K562 (cell line): ENCODE results near the gene TTBK2.

Experiments used
- CEBPB ChIP-seq: fragments of 450-650 bp; IDR thresholded peaks from 2 replicates; pipeline ENCODE4 v1.6.1; 2016; ENCODE audit warnings: missing genetic modification characterization, missing compliant biosample characterization
- ELF4 ChIP-seq: fragments of 450-650 bp; formaldehyde crosslinking; IDR thresholded peaks from 2 replicates; pipeline ENCODE4 v1.4.0; 2022; ENCODE audit warnings: missing genetic modification characterization
- EZH2 ChIP-seq: IDR thresholded peaks from 2 replicates; pipeline ENCODE4 v1.6.1; 2012; ENCODE audit warnings: low read depth, mild to moderate bottlenecking, inconsistent platforms, low read length, borderline replicate concordance
- HDAC6 ChIP-seq: IDR thresholded peaks from 2 replicates; pipeline ENCODE4 v1.6.1; 2012; ENCODE audit warnings: low read depth, mild to moderate bottlenecking, control low read depth, inconsistent platforms, low read length, moderate library complexity
- HNRNPLL ChIP-seq: fragments of 200-400 bp; formaldehyde crosslinking; IDR thresholded peaks from 2 replicates; pipeline ENCODE4 v1.6.1; 2017; ENCODE audit warnings: low read length, low read depth, mild to moderate bottlenecking; ENCODE audit not compliant: poor library complexity, severe bottlenecking
- MYC ChIP-seq, 2 experiments: fragments of 250-450 bp in 1 of 2; sonication (Bioruptor Pico) in 1 of 2; IDR thresholded peaks; 2 replicates each; pipeline versions ENCODE4 v1.5.1 to v1.6.1; 2012 to 2021; ENCODE audit warnings: low read depth in 2 of 2, borderline replicate concordance in 1 of 2, improper control_type of control experiment in 1 of 2, low read length in 1 of 2, mild to moderate bottlenecking in 1 of 2, moderate library complexity in 1 of 2
- POLR2A ChIP-seq: fragments of 450-650 bp; conservative IDR thresholded peaks from 2 replicates; pipeline ENCODE4 v1.6.1; 2016
- POLR2AphosphoS5 ChIP-seq: IDR thresholded peaks from 2 replicates; pipeline ENCODE4 v1.6.1; 2011; ENCODE audit warnings: mild to moderate bottlenecking, low read depth, low read length, moderate library complexity; ENCODE audit not compliant: control insufficient read depth, insufficient read depth
- SPI1 ChIP-seq: IDR thresholded peaks from 2 replicates; pipeline ENCODE4 v1.6.1; 2011; ENCODE audit warnings: low read depth, low read length, control low read depth, borderline replicate concordance
- SRF ChIP-seq, 2 experiments: fragments of 250-450, 450-650 bp in 1 of 2; sonication (Bioruptor Pico) in 1 of 2; sonication (generic) in 1 of 2; formaldehyde crosslinking; IDR thresholded peaks; 2 replicates each; pipeline versions ENCODE4 v1.5.0 to v1.5.1; 2020 to 2022; ENCODE audit warnings: mild to moderate bottlenecking in 1 of 2, missing genetic modification reagents in 1 of 2
- TAF1 ChIP-seq: IDR thresholded peaks from 2 replicates; pipeline ENCODE4 v1.6.1; 2011; ENCODE audit warnings: mild to moderate bottlenecking, low read length, moderate library complexity; ENCODE audit not compliant: insufficient read depth, control insufficient read depth, severe bottlenecking; ENCODE audit errors: extremely low read depth
- ZZZ3 ChIP-seq: fragments of 450-650 bp; IDR thresholded peaks from 2 replicates; pipeline ENCODE4 v1.6.1; 2016; ENCODE audit warnings: antibody characterized with exemption, mild to moderate bottlenecking, moderate library complexity
- TF ChIP-seq, protein P1 (sequence below), 2 experiments: fragments of 450-650 bp; IDR thresholded peaks; 2 replicates each; pipeline ENCODE4 v1.6.1; 2016; ENCODE audit warnings: mild to moderate bottlenecking in 2 of 2, borderline replicate concordance in 1 of 2, low read depth in 1 of 2, moderate library complexity in 1 of 2
- TF ChIP-seq, protein P2 (sequence below), 3 experiments: IDR thresholded peaks in 2 of 3; conservative IDR thresholded peaks in 1 of 3; 2 replicates each; pipeline ENCODE4 v1.5.1; 2011 to 2012; ENCODE audit warnings: low read length in 3 of 3, mild to moderate bottlenecking in 3 of 3, control low read depth in 2 of 3, improper control_type of control experiment in 1 of 3, inconsistent platforms in 1 of 3, low read depth in 1 of 3, mixed read lengths in 1 of 3, moderate library complexity in 1 of 3; ENCODE audit not compliant: insufficient read depth in 2 of 3

DNA sequence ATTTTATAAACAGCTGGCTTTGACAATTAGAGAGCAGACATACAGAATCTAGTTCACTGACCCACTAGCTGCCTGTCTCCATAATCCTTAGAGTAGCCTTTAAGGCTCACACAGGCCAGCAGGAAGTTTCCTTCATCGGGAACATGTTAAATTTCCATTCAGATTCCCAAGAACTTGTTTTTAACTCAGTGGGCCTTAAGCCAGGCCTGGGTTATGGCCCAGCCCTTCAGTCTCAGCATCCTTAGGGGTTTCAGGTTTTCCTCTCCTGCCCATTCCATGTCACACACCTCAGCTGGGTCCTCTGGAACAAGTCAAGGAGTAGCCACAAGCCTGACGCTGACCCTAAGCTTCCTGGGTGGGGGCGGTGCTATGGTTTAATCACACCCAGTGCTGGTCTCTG lies 198.7 kb downstream of the TTBK2 start:
- TF ChIP-seq, protein P1, sequence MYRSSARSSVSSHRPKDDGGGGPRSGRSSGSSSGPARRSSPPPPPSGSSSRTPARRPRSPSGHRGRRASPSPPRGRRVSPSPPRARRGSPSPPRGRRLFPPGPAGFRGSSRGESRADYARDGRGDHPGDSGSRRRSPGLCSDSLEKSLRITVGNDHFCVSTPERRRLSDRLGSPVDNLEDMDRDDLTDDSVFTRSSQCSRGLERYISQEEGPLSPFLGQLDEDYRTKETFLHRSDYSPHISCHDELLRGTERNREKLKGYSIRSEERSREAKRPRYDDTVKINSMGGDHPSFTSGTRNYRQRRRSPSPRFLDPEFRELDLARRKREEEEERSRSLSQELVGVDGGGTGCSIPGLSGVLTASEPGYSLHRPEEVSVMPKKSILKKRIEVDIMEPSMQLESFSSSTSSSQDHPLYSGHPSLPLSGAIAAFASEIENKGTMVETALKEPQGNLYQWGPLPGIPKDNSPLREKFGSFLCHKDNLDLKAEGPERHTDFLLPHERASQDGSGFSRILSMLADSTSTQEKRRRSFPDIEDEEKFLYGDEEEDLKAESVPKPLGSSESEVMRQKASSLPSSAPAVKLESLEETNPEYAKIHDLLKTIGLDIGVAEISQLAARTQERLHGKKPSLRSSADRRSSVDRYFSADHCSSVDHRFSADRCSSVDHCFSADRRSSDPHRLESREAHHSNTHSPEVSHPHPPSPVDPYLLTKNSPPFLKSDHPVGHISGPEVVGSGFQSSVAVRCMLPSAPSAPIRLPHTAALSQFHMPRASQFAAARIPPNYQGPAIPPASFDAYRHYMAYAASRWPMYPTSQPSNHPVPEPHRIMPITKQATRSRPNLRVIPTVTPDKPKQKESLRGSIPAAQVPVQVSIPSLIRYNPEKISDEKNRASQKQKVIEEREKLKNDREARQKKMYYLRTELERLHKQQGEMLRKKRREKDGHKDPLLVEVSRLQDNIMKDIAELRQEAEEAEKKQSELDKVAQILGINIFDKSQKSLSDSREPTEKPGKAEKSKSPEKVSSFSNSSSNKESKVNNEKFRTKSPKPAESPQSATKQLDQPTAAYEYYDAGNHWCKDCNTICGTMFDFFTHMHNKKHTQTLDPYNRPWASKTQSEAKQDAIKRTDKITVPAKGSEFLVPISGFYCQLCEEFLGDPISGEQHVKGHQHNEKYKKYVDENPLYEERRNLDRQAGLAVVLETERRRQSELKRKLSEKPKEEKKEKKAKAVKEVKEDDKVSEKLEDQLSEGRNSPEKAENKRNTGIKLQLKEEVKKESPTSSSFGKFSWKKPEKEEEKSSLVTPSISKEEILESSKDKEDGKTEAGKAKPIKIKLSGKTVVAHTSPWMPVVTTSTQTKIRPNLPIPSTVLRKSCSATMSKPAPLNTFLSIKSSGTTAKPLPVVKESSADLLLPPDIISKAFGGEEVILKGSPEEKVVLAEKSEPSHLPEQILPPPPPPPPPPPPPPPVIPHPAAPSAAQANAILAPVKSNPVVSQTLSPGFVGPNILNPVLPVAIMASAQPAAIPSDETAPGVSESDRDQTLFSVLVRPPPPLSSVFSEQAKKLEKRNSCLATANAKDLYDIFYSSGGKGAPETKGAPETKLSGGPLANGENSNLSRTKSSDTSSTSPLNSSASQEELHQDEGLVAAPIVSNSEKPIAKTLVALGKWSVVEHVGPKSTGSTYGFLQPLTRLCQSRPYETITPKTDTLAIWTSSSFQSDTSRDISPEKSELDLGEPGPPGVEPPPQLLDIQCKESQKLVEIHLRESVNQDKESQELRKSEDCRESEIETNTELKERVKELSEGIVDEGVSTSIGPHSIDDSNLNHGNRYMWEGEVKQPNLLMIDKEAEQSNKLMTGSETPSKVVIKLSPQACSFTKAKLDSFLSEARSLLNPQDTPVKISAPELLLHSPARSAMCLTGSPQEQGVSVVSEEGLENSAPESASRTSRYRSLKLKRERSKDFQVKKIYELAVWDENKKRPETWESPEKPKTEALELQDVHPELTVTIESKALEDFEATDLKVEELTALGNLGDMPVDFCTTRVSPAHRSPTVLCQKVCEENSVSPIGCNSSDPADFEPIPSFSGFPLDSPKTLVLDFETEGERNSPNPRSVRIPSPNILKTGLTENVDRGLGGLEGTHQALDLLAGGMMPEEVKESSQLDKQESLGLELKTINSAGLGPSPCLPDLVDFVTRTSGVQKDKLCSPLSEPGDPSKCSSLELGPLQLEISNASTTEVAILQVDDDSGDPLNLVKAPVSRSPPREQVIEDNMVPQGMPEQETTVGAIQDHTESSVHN (IDR thresholded peaks at IDR 0.05; ENCODE audit: borderline replicate concordance in 1 of 2, low read depth in 1 of 2) = no peak
- TF ChIP-seq ELF4 (CRISPR knock-in tag) (no peak), POLR2A (no peak), EZH2 (no peak), MYC (IDR thresholded peaks at IDR 0.05; ENCODE audit: low read depth, low read length) (no peak), MYC (CRISPR knock-in tag; IDR thresholded peaks at IDR 0.05; ENCODE audit: borderline replicate concordance, low read depth) (no peak), POLR2AphosphoS5 (no peak), CEBPB (no peak), TAF1 (no peak), HDAC6 (no peak), HNRNPLL (no peak), SRF (CRISPR knock-in tag; IDR thresholded peaks at IDR 0.05) (no peak), ZZZ3 (no peak), SPI1 (no peak)
- TF ChIP-seq, protein P2, sequence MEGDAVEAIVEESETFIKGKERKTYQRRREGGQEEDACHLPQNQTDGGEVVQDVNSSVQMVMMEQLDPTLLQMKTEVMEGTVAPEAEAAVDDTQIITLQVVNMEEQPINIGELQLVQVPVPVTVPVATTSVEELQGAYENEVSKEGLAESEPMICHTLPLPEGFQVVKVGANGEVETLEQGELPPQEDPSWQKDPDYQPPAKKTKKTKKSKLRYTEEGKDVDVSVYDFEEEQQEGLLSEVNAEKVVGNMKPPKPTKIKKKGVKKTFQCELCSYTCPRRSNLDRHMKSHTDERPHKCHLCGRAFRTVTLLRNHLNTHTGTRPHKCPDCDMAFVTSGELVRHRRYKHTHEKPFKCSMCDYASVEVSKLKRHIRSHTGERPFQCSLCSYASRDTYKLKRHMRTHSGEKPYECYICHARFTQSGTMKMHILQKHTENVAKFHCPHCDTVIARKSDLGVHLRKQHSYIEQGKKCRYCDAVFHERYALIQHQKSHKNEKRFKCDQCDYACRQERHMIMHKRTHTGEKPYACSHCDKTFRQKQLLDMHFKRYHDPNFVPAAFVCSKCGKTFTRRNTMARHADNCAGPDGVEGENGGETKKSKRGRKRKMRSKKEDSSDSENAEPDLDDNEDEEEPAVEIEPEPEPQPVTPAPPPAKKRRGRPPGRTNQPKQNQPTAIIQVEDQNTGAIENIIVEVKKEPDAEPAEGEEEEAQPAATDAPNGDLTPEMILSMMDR (IDR thresholded peaks at IDR 0.05 in 2 of 3, conservative IDR thresholded peaks at IDR 0.05 in 1 of 3; ENCODE audit: insufficient read depth in 2 of 3, low read depth in 1 of 3, low read length in 3 of 3) = no peak
